GM12878 (cell line): Measurements from ENCODE around the gene ESR2. TPM values are rescaled to one million over a fixed set of nuclear protein-coding genes. Genes with fewer than 3 reads are reported as not detected.

Experiments
- ATAC-seq: fragments of 200-7000 bp; cut with Tn5 transposase; 3 replicates; pipeline ENCODE4 v1.9.1; 2020; ENCODE audit warnings: mild to moderate bottlenecking, moderate library complexity
- BruUV-seq: library from RNA; stranded (reverse); fragments of 400-500 nt; replicated peaks from 2 replicates; lab custom pipeline; 2021; lab: Mats Ljungman, UMichigan
- CTCF ChIA-PET: fragments of 300-600 bp; sonication (Branson Sonifier 250); formaldehyde crosslinking; extraction: SDS; loops from one replicate; lab custom pipeline; 2021; ENCODE audit warnings: inconsistent platforms; lab: Yijun Ruan, JAX
- POLR2A ChIA-PET: fragments of 350-600 bp; formaldehyde crosslinking; extraction: SDS; loops from one replicate; lab custom pipeline; 2021; ENCODE audit warnings: inconsistent platforms; lab: Charles Lee
- RAD21 ChIA-PET: fragments of 300-600 bp; sonication (Branson Sonifier 250); formaldehyde crosslinking; loops from one replicate; lab custom pipeline; 2023; ENCODE audit warnings: antibody characterized with exemption; ENCODE audit not compliant: unreplicated experiment; lab: Charles Lee
- SMC1A ChIA-PET: fragments of 300-600 bp; sonication (Branson Sonifier 250); formaldehyde crosslinking; loops from one replicate; lab custom pipeline; 2023; ENCODE audit not compliant: unreplicated experiment, uncharacterized antibody; lab: Charles Lee
- DNase-seq: peaks from one replicate; pipeline ENCODE4 v3.0.0-alpha.2; 2011; ENCODE audit warnings: low read depth, low spot score
- FAIRE-seq: peaks from 3 replicates; lab custom pipeline; 2011; peaks lifted over from hg19 to GRCh38; lab: Jason Lieb, UNC
- H2AFZ ChIP-seq: 2 replicates; pipeline ENCODE4 v1.6.0; 2011; ENCODE audit warnings: low read depth, low read length, control low read depth; ENCODE audit not compliant: control insufficient read depth
- H3K27ac ChIP-seq: 2 replicates; pipeline ENCODE4 v1.5.1; 2011; ENCODE audit warnings: control low read depth; ENCODE audit not compliant: control insufficient read depth, insufficient read depth
- H3K27me3 ChIP-seq, 2 experiments: replicated peaks in 1 of 2; 2 replicates each; pipeline versions ENCODE4 v1.6.0 to v1.6.1; 2011; ENCODE audit warnings: low read length in 1 of 2; ENCODE audit not compliant: control insufficient read depth in 2 of 2, insufficient read depth in 2 of 2
- H3K36me3 ChIP-seq, 2 experiments: 2 replicates each; pipeline ENCODE4 v1.5.1; 2011; ENCODE audit warnings: low read length in 1 of 2; ENCODE audit not compliant: control insufficient read depth in 2 of 2, insufficient read depth in 2 of 2
- H3K4me1 ChIP-seq: 2 replicates; pipeline ENCODE4 v1.6.1; 2011; ENCODE audit warnings: mild to moderate bottlenecking, low read length, moderate library complexity, mixed read lengths; ENCODE audit not compliant: control insufficient read depth, insufficient read depth
- H3K4me2 ChIP-seq: 2 replicates; pipeline ENCODE4 v1.6.0; 2011; ENCODE audit warnings: control low read depth; ENCODE audit not compliant: control insufficient read depth, insufficient read depth
- H3K4me3 ChIP-seq: fragments of 200-600 bp; sonication (generic); 2 replicates; pipeline ENCODE4 v1.5.1; 2016
- H3K79me2 ChIP-seq: 2 replicates; pipeline ENCODE4 v1.6.0; 2011; ENCODE audit warnings: low read length; ENCODE audit not compliant: control insufficient read depth, insufficient read depth
- H3K9ac ChIP-seq: 2 replicates; pipeline ENCODE4 v1.8.0; 2011; ENCODE audit warnings: low read length, control low read depth, mixed read lengths; ENCODE audit not compliant: control insufficient read depth, insufficient read depth
- H3K9me3 ChIP-seq: replicated peaks from 3 replicates; pipeline ENCODE4 v1.5.1; 2011; ENCODE audit warnings: mild to moderate bottlenecking, low read length; ENCODE audit not compliant: control insufficient read depth, insufficient read depth
- H4K20me1 ChIP-seq: 2 replicates; pipeline ENCODE4 v1.6.0; 2011; ENCODE audit not compliant: control insufficient read depth, insufficient read depth
- E2F8 ChIP-seq: fragments of 450-650 bp; IDR thresholded peaks from 2 replicates; pipeline ENCODE4 v1.6.1; 2018; ENCODE audit warnings: mild to moderate bottlenecking, low read depth, moderate library complexity; ENCODE audit not compliant: partially characterized antibody
- HCFC1 ChIP-seq: fragments of 150-350 bp; IDR thresholded peaks from 2 replicates; pipeline ENCODE4 v1.6.1; 2014; ENCODE audit warnings: low read length
- MAX ChIP-seq: IDR thresholded peaks from 2 replicates; pipeline ENCODE4 v1.6.1; 2012; ENCODE audit warnings: low read depth, low read length, improper control_type of control experiment
- NR2F1 ChIP-seq: fragments of 450-650 bp; conservative IDR thresholded peaks from 2 replicates; pipeline ENCODE4 v1.6.1; 2017; ENCODE audit warnings: mild to moderate bottlenecking
- PRDM15 ChIP-seq: fragments of 450-650 bp; formaldehyde crosslinking; IDR thresholded peaks from 2 replicates; pipeline ENCODE4 v1.4.0; 2020; ENCODE audit warnings: mild to moderate bottlenecking, moderate library complexity
- RAD51 ChIP-seq: fragments of 450-650 bp; IDR thresholded peaks from 2 replicates; pipeline ENCODE4 v1.6.1; 2016; ENCODE audit warnings: moderate library complexity, mild to moderate bottlenecking, inconsistent platforms
- SMC3 ChIP-seq: IDR thresholded peaks from 2 replicates; pipeline ENCODE4 v1.6.1; 2011; ENCODE audit warnings: low read length, improper control_type of control experiment, borderline replicate concordance
- YBX1 ChIP-seq: fragments of 450-650 bp; IDR thresholded peaks from 2 replicates; pipeline ENCODE4 v1.6.1; 2016; ENCODE audit warnings: antibody characterized with exemption
- WGBS: methylation state at CpG from one replicate; pipeline ENCODE4 v1.1.6; 2016; ENCODE audit warnings: low lambda C conversion rate; ENCODE audit not compliant: insufficient replicate concordance, insufficient coverage; ENCODE audit errors: missing lambda C conversion rate; 5-methylcytosine and 5-hydroxymethylcytosine counted together
- in situ Hi-C: fragments of 300-500 bp; cut with MboI; formaldehyde crosslinking; loops from 9 replicates; pipeline ENCODE4 v1.14.3; 2018; ENCODE audit warnings: mixed read lengths
- intact Hi-C: fragments of 100-400 bp; cut with micrococcal nuclease; formaldehyde crosslinking; loops from one replicate; pipeline ENCODE4 v1.14.2; 2022; ENCODE audit not compliant: unreplicated experiment
- polyA plus RNA-seq, 11 experiments: library from polyadenylated mRNA; depleted of rRNA in 4 of 11; unstranded in 6 of 11; stranded (reverse) in 5 of 11; fragments of >200 nt; fragmentation: Nextera tagmentation in 4 of 11; fragmentation: Illumina TruSeq in 1 of 11; extraction: Ambion mirVana in 4 of 11; extraction: Trizol in 1 of 11; gene quantifications; 1 replicate in 1 of 11; 2 replicates in 10 of 11; pipeline versions ENCODE4 v1.2.1 to v1.2.3, GENCODE V29; 2011 to 2016; ENCODE audit warnings: inconsistent platforms in 2 of 11, missing spikeins in 2 of 11, low read depth in 1 of 11
- total RNA-seq, 4 experiments: library from RNA; depleted of rRNA in 3 of 4; stranded (reverse); fragments of >200 nt in 3 of 4; fragmentation: Illumina TruSeq in 1 of 4; extraction: Trizol in 1 of 4; gene quantifications; 2 replicates each; pipeline versions ENCODE4 v1.2.1 to v1.2.3, GENCODE V29; 2013 to 2021

ESR2 gene
- total and polyA plus RNA-seq, 10 of the 15 experiments (the other 5 are each of a cell fraction or from before 2014, with no cell fraction given) = 0.29 to 2.6 (median 0.81) TPM

GRCh38 chr14:64098120-64098519 is 196.1 kb downstream of the ESR2 start (continued):
- no peak for TF ChIP-seq RAD51
- TF ChIP-seq MAX = no peak
- TF ChIP-seq YBX1 = no peak
- TF ChIP-seq, all 136 proteins: peak for 0

GRCh38 chr14:64095620-64096019 is 198.6 kb downstream of the ESR2 start:
- ATAC-seq = no peak
- 100% methylated on average over 3 of the region's 3 CpGs for WGBS

More at GRCh38 chr14:64095620-64096019, 198.6 kb downstream of the ESR2 start:
- Histone ChIP-seq H3K9ac (no peak overlapping the region), H3K4me2 (no peak overlapping the region), H4K20me1 (no peaks in the 10 kb centered on the region), H3K4me3 (no peak overlapping the region), H3K79me2 (no peaks in the 10 kb centered on the region), H3K27me3 (no peaks in the 10 kb centered on the region), H2AFZ (no peak overlapping the region), H3K36me3 (peaks cover 0 to 13% of the 10 kb centered on the region in 2 experiments; a peak in 2 of 4 replicates), H3K4me1 (no peaks in the 10 kb centered on the region), H3K27ac (no peak overlapping the region), H3K9me3 (no peaks in the 10 kb centered on the region)
- FAIRE-seq (no peak), DNase-seq (no peak)
- intact Hi-C loops (no loop called here), in situ Hi-C loops (no loop called here)
- CTCF ChIA-PET = no interaction called here
- BruUV-seq = no TSS peak
- RAD21 ChIA-PET = no interaction called here
- SMC1A ChIA-PET = interaction anchor here (1.0 kb wide), 1 partner anchor 199 kb away, joined by 4 read pairs; no protein-coding TSS in a partner anchor
- no peak for TF ChIP-seq E2F8
- no peak for TF ChIP-seq HCFC1
- no peak for TF ChIP-seq SMC3
- no peak for TF ChIP-seq PRDM15 (CRISPR knock-in tag)
- TF ChIP-seq NR2F1 = no peak
- POLR2A ChIA-PET = no interaction called here
